Measurements from ENCODE around the gene CFAP77. TPM values are rescaled to one million over a fixed set of nuclear protein-coding genes. Genes with fewer than 3 reads are reported as not detected.

CFAP77 gene
- total RNA-seq, 1 donor from 2014 or later, result 0.43 TPM

DNA sequence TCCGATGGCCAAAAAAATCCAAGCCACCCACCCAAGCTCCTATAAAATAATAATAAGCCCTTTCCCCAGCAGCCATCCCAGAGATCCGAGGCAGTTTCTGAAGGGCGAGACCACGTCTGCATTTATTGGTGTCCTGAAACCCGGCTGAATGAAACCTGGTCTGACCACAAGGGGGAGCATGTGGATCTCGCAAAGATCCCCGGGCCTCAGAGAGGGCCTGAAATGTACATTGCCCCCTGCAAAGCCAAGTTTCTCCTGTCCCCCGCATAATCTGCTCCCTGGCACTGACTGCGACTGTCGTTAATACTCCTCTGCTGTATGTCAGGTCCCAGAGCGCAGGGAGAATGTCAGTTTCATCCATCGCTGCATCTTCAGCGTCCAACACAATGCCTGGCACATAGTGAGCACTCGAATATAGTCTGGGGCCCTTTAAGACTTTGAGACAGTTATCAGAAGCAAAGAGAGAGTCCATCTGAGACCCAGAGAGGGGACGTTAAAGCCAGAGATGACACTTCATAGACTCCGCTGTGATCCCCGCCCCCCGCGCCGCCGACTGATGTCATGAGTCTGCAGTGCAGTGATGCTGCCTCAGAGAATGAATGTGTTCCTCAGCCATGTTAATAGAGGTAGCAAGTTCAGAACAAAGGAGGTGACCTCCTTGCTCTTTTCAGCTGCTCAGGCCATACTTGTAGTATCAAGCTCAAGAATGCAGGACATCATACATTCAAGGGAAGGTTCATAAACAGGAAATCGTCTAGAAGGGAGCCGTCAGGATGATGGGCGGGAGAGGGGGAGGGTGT is 97.9 kb downstream of the CFAP77 start:
- peaks cover 54% of the 10 kb centered on the region for H3K27me3 Mint-ChIP-seq
- no peaks in the 10 kb centered on the region for H3K9me3 Mint-ChIP-seq (ENCODE audit: low read depth)
- no peaks in the 10 kb centered on the region for H3K4me1 Mint-ChIP-seq (ENCODE audit: low read depth)
- DNase-seq (ENCODE audit: low spot score, unreplicated experiment), result peak; percentile 66
- peaks cover 1% of the 10 kb centered on the region for H3K36me3 Mint-ChIP-seq (ENCODE audit: insufficient read depth)
- H3K27ac Mint-ChIP-seq, result peak overlapping the region; percentile 38
- TF ChIP-seq, protein P1, sequence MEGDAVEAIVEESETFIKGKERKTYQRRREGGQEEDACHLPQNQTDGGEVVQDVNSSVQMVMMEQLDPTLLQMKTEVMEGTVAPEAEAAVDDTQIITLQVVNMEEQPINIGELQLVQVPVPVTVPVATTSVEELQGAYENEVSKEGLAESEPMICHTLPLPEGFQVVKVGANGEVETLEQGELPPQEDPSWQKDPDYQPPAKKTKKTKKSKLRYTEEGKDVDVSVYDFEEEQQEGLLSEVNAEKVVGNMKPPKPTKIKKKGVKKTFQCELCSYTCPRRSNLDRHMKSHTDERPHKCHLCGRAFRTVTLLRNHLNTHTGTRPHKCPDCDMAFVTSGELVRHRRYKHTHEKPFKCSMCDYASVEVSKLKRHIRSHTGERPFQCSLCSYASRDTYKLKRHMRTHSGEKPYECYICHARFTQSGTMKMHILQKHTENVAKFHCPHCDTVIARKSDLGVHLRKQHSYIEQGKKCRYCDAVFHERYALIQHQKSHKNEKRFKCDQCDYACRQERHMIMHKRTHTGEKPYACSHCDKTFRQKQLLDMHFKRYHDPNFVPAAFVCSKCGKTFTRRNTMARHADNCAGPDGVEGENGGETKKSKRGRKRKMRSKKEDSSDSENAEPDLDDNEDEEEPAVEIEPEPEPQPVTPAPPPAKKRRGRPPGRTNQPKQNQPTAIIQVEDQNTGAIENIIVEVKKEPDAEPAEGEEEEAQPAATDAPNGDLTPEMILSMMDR (IDR thresholded peaks at IDR 0.05; ENCODE audit: unreplicated experiment), result peak; percentile 86
- H3K4me3 Mint-ChIP-seq (ENCODE audit: low read depth), result no peak overlapping the region

DNA sequence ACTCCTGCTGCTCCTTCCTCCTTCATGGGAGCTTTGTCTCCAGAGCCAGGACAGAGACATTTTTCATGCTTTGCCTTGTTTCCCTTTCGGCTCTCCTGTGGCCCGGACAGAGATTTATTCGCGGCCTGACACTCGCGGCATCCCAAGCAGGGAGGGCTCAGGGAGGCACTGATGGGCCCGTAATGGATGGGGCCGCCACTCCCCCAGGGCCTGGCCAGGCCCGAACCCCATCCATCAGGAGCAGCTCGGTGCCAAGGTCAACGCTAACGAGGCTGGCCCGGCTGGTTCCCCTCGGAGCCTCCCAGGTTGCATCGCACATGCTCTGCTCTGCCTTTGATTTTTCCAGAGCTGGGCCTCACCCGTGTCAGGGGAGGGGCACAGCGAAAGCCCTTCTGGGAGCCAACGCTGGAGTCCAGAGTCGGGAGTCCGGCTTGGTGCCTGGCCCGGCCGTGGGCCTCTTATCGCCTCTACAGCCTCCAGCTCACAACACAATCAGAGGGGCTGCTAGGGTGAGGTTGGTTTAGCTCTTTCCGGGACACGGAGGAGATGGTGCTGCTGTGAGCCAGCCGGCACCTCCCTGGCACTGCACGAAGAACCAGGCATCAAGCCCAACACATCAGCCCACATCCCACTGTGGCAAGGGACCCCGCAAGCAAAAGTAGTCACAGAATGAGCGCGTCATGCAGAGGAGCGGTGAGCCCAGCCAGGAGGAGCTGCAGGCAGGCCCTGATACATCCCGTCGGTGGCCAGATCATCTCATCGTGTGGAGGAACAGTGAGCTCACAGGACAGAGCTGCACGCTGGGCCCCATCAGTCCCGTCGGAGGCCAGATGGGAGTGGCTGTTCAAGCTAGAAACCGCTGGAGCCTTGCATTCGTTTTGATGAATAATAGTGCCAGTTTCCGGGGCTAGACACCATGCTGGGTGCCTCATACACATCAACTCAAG is 100.2 kb downstream of the CFAP77 start:
- no peaks in the 10 kb centered on the region for H3K9me3 Mint-ChIP-seq (ENCODE audit: low read depth)
- DNase-seq (ENCODE audit: low spot score, unreplicated experiment), result no peak
- TF ChIP-seq, protein P1 (IDR thresholded peaks at IDR 0.05; ENCODE audit: unreplicated experiment), result no peak
- H3K4me3 Mint-ChIP-seq (ENCODE audit: low read depth), result no peak overlapping the region
- no peak overlapping the region for H3K27ac Mint-ChIP-seq
- H3K36me3 Mint-ChIP-seq (ENCODE audit: insufficient read depth), result no peaks in the 10 kb centered on the region
- peaks cover 41% of the 10 kb centered on the region for H3K27me3 Mint-ChIP-seq
- no peaks in the 10 kb centered on the region for H3K4me1 Mint-ChIP-seq (ENCODE audit: low read depth)

DNA sequence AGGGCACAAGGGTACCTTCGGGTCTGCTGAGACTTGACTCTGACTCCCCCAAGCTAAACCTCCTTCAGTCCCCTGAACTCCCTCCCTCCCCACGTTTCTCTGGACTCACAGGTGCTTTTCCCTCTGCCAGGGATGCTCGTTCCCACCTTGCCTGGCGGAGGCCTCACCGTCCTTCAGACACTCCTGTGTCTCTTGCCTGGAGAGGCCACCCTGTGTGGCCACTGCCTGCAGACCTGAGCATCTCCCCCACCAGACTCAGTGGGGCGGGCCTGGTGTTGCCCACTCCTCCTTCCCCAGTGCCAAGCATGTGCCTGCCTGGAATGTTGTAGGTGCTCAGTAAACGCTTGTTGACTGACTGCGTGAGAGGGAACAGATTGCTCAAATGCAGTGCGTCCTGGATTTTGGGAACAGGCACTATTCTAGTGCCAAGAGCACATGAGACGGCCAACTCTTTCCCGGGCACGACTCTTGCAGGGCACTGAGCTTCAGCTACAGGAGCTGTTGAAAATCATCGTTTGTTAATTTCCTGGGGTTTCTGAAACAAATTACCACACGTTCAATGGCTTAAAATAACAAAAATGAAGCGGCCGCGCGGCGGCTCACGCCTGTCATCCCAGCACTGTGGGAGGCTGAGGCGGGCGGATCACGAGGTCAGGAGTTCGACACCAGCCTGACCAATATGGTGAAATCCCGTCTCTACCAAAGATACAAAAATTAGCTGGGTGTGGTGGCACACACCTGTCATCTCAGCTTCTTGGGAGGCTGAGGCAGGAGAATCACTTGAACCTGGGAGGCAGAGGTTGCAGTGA is 101.4 kb downstream of the CFAP77 start:
- H3K4me1 Mint-ChIP-seq (ENCODE audit: low read depth), result no peaks in the 10 kb centered on the region

DNA sequence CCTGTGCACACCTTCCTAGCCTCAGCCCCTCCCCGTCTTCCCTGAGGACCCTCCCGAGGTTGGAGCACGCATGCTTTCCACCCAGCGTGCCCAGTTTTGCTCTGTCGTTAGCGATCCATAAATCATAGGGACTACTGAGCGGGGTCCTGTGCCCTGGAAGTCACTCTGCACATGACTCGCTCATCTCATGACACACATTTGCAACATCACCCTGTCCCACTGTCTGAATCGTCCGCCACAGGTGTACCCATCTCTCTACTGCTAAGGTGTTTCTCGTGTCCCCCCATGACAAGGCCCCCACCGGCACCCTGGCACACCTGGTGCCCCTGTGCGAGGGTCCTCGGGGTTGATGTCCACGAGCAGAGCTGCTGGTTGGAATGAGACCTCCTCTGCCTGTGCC is 103.4 kb downstream of the CFAP77 start:
- TF ChIP-seq, protein P1 (IDR thresholded peaks at IDR 0.05; ENCODE audit: unreplicated experiment), result no peak
- H3K36me3 Mint-ChIP-seq (ENCODE audit: insufficient read depth), result no peaks in the 10 kb centered on the region
- no peak overlapping the region for H3K27ac Mint-ChIP-seq
- H3K4me3 Mint-ChIP-seq (ENCODE audit: low read depth), result no peak overlapping the region
- H3K27me3 Mint-ChIP-seq, result peaks cover 31% of the 10 kb centered on the region
- no peaks in the 10 kb centered on the region for H3K9me3 Mint-ChIP-seq (ENCODE audit: low read depth)
- no peak for DNase-seq (ENCODE audit: low spot score, unreplicated experiment)
- H3K4me1 Mint-ChIP-seq (ENCODE audit: low read depth), result no peaks in the 10 kb centered on the region

More for the DNA sequence above, 101.4 kb downstream of the CFAP77 start:
- Mint-ChIP-seq H3K36me3 (ENCODE audit: insufficient read depth) (no peaks in the 10 kb centered on the region), H3K27me3 (peaks cover 35% of the 10 kb centered on the region), H3K9me3 (ENCODE audit: low read depth) (no peaks in the 10 kb centered on the region), H3K4me3 (ENCODE audit: low read depth) (no peak overlapping the region), H3K27ac (no peak overlapping the region)
- TF ChIP-seq, protein P1 (IDR thresholded peaks at IDR 0.05; ENCODE audit: unreplicated experiment), result no peak
- DNase-seq (ENCODE audit: low spot score, unreplicated experiment), result no peak

Data from progenitor cell of endocrine pancreas (in vitro differentiated cells).